ENCODE data around the gene CARS1.

Gene CARS1

GRCh38 chr11:2963112-2963754, 94.0 kb downstream of the CARS1 start:
- in situ Hi-C loops (cut with MboI; ENCODE audit: low sequenced_read_pairs): no loop called here

- in situ Hi-C loops (cut with MboI; ENCODE audit: low sequenced_read_pairs): no loop called here
Measured at GRCh38 chr11:2961080-2961479, 96.1 kb downstream of the CARS1 start.

GRCh38 chr11:2960139-2960538, 97.1 kb downstream of the CARS1 start:
- in situ Hi-C loops (cut with MboI; ENCODE audit: low sequenced_read_pairs): no loop called here

- in situ Hi-C loops (cut with MboI; ENCODE audit: low sequenced_read_pairs): no loop called here
Measured at GRCh38 chr11:2958251-2958650, 99.0 kb downstream of the CARS1 start.

GRCh38 chr11:2955906-2956476, 101.2 kb downstream of the CARS1 start:
- in situ Hi-C loops (cut with MboI; ENCODE audit: low sequenced_read_pairs): no loop called here

GRCh38 chr11:2954263-2954662, 103.0 kb downstream of the CARS1 start:
- in situ Hi-C loops (cut with MboI; ENCODE audit: low sequenced_read_pairs): no loop called here

GRCh38 chr11:2952290-2952689, 104.9 kb downstream of the CARS1 start:
- in situ Hi-C loops (cut with MboI; ENCODE audit: low sequenced_read_pairs): no loop called here

- in situ Hi-C loops (cut with MboI; ENCODE audit: low sequenced_read_pairs): no loop called here
Measured at GRCh38 chr11:2951231-2952110, 105.8 kb downstream of the CARS1 start.

Data from HL-60/S4 treated with phorbol 12-myristate 13-acetate at 8.2 ng/mL for 4 days and 3 days (cell line).